Measurements from ENCODE around the gene EXOC4.

EXOC4 gene

DNA sequence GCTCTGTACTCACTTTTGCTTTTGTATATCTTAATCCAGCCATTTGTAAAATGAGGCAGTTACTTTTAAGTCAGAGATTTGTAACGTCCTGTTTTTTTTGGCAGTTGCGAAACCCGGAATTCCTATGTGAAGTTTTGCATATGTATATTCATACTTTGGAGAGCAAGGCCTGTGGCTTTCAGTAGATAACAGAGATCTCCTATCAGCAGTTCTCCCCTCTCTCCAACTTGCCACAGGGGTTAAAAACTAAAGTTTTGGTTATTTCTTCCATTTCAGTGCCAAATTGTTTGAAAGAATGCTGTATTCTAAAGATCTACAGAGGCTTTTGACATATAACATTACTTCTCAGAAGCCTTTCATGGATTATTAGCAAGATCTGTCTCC, 102.4 kb downstream of the EXOC4 start:
- Histone ChIP-seq H3K27me3 (replicated peaks; ENCODE audit: control insufficient read depth, insufficient read depth, low read length) (no peaks in the 10 kb centered on the region), H3K36me3 (ENCODE audit: control insufficient read depth, insufficient read depth, low read length) (no peaks in the 10 kb centered on the region), H3K4me3 (replicated peaks; ENCODE audit: low read depth, low read length) (no peak overlapping the region)
- TF ChIP-seq, protein P1, sequence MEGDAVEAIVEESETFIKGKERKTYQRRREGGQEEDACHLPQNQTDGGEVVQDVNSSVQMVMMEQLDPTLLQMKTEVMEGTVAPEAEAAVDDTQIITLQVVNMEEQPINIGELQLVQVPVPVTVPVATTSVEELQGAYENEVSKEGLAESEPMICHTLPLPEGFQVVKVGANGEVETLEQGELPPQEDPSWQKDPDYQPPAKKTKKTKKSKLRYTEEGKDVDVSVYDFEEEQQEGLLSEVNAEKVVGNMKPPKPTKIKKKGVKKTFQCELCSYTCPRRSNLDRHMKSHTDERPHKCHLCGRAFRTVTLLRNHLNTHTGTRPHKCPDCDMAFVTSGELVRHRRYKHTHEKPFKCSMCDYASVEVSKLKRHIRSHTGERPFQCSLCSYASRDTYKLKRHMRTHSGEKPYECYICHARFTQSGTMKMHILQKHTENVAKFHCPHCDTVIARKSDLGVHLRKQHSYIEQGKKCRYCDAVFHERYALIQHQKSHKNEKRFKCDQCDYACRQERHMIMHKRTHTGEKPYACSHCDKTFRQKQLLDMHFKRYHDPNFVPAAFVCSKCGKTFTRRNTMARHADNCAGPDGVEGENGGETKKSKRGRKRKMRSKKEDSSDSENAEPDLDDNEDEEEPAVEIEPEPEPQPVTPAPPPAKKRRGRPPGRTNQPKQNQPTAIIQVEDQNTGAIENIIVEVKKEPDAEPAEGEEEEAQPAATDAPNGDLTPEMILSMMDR (IDR thresholded peaks at IDR 0.05; ENCODE audit: insufficient read depth, low read length, poor library complexity, severe bottlenecking), result no peak
- no peak for DNase-seq (ENCODE audit: extremely low read depth, insufficient read length)

DNA sequence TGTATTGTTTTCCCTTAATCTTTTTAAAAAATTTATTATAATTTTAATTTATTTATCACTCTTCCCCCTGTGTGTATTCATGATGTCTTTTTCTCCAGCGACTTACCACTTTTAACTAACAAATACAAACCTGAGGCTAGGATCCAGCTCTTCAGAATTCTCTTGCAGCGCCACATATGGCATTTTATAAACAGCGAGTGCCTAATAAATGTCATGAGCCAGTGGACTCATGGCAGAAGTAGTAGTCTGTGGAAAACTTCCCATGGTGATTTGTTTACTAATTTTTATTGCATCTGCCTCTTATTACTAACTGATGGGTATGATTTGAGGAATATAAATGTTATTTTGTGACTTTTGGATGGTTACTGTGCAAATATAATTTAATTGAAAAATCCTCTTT, 102.9 kb downstream of the EXOC4 start:
- TF ChIP-seq, protein P1 (IDR thresholded peaks at IDR 0.05; ENCODE audit: insufficient read depth, low read length, poor library complexity, severe bottlenecking), result no peak

DNA sequence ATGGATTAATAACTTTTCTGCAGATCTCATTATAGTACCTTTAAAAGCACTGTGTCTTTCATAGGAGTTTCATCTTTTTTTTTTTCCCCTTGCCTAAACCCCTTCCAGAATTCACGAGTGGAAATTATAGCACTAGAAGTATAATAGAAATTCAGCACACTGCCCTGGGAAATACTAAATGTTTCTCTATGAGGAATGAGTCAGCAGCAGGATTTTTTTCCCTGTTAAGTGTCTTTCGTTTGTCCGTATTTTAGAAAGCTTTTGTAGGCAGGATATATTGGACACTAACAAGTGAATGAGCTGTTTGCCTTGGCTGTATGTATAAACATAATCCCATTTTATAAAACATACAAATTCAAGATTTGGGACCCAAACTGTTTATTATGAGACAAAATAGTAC, 105.8 kb downstream of the EXOC4 start:
- DNase-seq (ENCODE audit: extremely low read depth, insufficient read length), result no peak
- no peaks in the 10 kb centered on the region for H3K36me3 ChIP-seq (ENCODE audit: control insufficient read depth, insufficient read depth, low read length)

More for the DNA sequence above, 102.9 kb downstream of the EXOC4 start:
- Histone ChIP-seq H3K27me3 (replicated peaks; ENCODE audit: control insufficient read depth, insufficient read depth, low read length) (no peaks in the 10 kb centered on the region), H3K36me3 (ENCODE audit: control insufficient read depth, insufficient read depth, low read length) (no peaks in the 10 kb centered on the region), H3K4me3 (replicated peaks; ENCODE audit: low read depth, low read length) (no peak overlapping the region)
- DNase-seq (ENCODE audit: extremely low read depth, insufficient read length), result no peak

DNA sequence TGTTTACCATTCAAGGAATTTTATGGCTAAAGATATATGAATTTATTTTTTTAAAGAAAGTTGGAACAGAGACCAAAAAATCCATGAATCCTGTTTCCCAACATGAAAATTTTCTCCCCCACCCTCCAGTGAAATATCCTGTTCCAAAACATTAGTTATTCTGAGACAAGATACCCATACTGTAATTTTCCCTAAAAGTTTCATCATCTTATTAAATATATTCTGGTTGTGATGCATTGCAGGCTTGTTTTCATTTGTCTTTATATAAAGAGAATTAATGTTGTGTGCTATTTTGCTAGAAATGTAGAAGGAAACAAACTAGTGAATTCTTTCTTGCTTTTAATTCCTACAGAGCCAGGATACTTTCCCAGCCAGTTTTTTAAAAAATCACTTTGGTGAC, 106.6 kb downstream of the EXOC4 start:
- H3K4me3 ChIP-seq (replicated peaks; ENCODE audit: low read depth, low read length), result no peak overlapping the region
- H3K36me3 ChIP-seq (ENCODE audit: control insufficient read depth, insufficient read depth, low read length), result no peaks in the 10 kb centered on the region
- no peaks in the 10 kb centered on the region for H3K27me3 ChIP-seq (replicated peaks; ENCODE audit: control insufficient read depth, insufficient read depth, low read length)
- TF ChIP-seq, protein P1 (IDR thresholded peaks at IDR 0.05; ENCODE audit: insufficient read depth, low read length, poor library complexity, severe bottlenecking), result no peak
- no peak for DNase-seq (ENCODE audit: extremely low read depth, insufficient read length)

More for the DNA sequence above, 105.8 kb downstream of the EXOC4 start:
- TF ChIP-seq, protein P1 (IDR thresholded peaks at IDR 0.05; ENCODE audit: insufficient read depth, low read length, poor library complexity, severe bottlenecking), result no peak
- Histone ChIP-seq H3K4me3 (replicated peaks; ENCODE audit: low read depth, low read length) (no peak overlapping the region), H3K27me3 (replicated peaks; ENCODE audit: control insufficient read depth, insufficient read depth, low read length) (no peaks in the 10 kb centered on the region)

DNA sequence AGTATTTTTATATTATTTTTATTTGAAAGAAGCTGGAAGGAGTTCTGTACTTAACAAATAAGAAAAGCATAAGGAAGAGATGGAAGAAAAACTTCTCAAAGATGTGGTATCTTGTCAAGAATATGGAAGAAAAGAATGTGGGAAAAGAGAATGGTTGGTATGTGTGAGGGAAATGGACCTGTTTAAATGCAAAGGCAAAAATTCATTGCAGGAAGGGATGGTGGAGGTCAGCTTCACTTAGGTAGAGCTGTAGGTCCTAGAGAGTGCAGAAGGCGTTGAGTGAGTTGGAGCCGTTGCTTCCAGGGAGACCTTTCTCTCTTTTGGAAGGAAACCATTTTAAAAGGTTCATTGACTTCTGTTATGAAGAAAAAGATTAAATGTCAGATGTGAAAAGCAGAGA, 107.3 kb downstream of the EXOC4 start:
- DNase-seq (ENCODE audit: extremely low read depth, insufficient read length), result no peak
- Histone ChIP-seq H3K4me3 (replicated peaks; ENCODE audit: low read depth, low read length) (no peak overlapping the region), H3K36me3 (ENCODE audit: control insufficient read depth, insufficient read depth, low read length) (no peaks in the 10 kb centered on the region), H3K27me3 (replicated peaks; ENCODE audit: control insufficient read depth, insufficient read depth, low read length) (no peaks in the 10 kb centered on the region)
- TF ChIP-seq, protein P1 (IDR thresholded peaks at IDR 0.05; ENCODE audit: insufficient read depth, low read length, poor library complexity, severe bottlenecking), result no peak

DNA sequence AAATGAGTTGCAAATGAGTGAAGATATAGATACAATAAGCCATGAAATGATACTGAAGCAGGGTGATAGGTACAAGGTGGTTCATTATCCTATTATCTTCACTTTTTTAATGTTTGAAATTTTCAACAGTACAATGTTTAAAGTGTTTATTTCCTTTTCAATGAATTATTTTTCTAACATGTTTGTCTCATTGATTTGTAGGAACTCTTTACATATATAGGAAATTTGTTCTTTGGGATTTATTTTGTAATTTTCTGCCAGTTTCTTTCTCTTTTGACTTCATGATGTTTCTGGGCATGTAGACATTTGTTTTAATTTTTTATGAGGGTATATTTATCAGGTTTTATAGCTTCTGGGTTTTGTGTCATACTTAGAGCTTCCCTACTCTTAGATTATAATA, 108.9 kb downstream of the EXOC4 start:
- TF ChIP-seq, protein P1 (IDR thresholded peaks at IDR 0.05; ENCODE audit: insufficient read depth, low read length, poor library complexity, severe bottlenecking), result no peak
- no peaks in the 10 kb centered on the region for H3K27me3 ChIP-seq (replicated peaks; ENCODE audit: control insufficient read depth, insufficient read depth, low read length)
- no peak overlapping the region for H3K4me3 ChIP-seq (replicated peaks; ENCODE audit: low read depth, low read length)
- H3K36me3 ChIP-seq (ENCODE audit: control insufficient read depth, insufficient read depth, low read length), result no peaks in the 10 kb centered on the region
- DNase-seq (ENCODE audit: extremely low read depth, insufficient read length), result no peak

Measured in GM06990 (cell line).